Glutamatergic neuron (in vitro differentiated cells): ENCODE measurements around the gene INSIG1. TPM values are rescaled to one million over a fixed set of nuclear protein-coding genes. Genes with fewer than 3 reads are reported as not detected.

ENCODE experiments used
- DNase-seq: peaks from one replicate; pipeline ENCODE4 v3.0.0; 2022
- H3K27ac Mint-ChIP-seq: one replicate; pipeline ENCODE4 v1.8.0; 2020; ENCODE audit warnings: mild to moderate bottlenecking, mixed read lengths, inconsistent platforms; ENCODE audit not compliant: unreplicated experiment
- H3K27me3 Mint-ChIP-seq: one replicate; pipeline ENCODE4 v1.8.0; 2020; ENCODE audit warnings: mild to moderate bottlenecking, moderate library complexity, mixed read lengths, inconsistent platforms; ENCODE audit not compliant: unreplicated experiment
- H3K36me3 Mint-ChIP-seq: one replicate; pipeline ENCODE4 v1.8.0; 2020; ENCODE audit warnings: mild to moderate bottlenecking, mixed read lengths, inconsistent platforms; ENCODE audit not compliant: unreplicated experiment
- H3K4me1 Mint-ChIP-seq: one replicate; pipeline ENCODE4 v1.8.0; 2020; ENCODE audit warnings: mild to moderate bottlenecking, low read depth, mixed read lengths, inconsistent platforms; ENCODE audit not compliant: unreplicated experiment
- H3K4me3 Mint-ChIP-seq: one replicate; pipeline ENCODE4 v1.8.0; 2020; ENCODE audit warnings: mild to moderate bottlenecking, mixed read lengths, inconsistent platforms; ENCODE audit not compliant: unreplicated experiment
- H3K9me3 Mint-ChIP-seq: one replicate; pipeline ENCODE4 v1.8.0; 2020; ENCODE audit warnings: mild to moderate bottlenecking, moderate library complexity, mixed read lengths, inconsistent platforms; ENCODE audit not compliant: unreplicated experiment
- CTCF ChIP-seq: fragments of 200-600 bp; sonication (generic); IDR thresholded peaks from one replicate; pipeline ENCODE4 v1.5.0; 2021; ENCODE audit not compliant: partially characterized antibody, unreplicated experiment
- total RNA-seq: library from RNA; stranded (reverse); fragmentation: NEBNext Ultra II Directional; extraction: Animal tissue kit (Norgen Biotek cat#: 25700); gene quantifications from one replicate; pipeline ENCODE4 v1.2.1, GENCODE V29; 2021; ENCODE audit not compliant: unreplicated experiment

The INSIG1 gene
- total RNA-seq, 1 donor from 2014 or later = 95.2 TPM

GRCh38 chr7:155358948-155359712 lies 61.5 kb downstream of the INSIG1 start:
- no peak overlapping the region for H3K4me3 Mint-ChIP-seq
- H3K27ac Mint-ChIP-seq = no peak overlapping the region
- no peaks in the 10 kb centered on the region for H3K36me3 Mint-ChIP-seq
- peaks cover 11% of the 10 kb centered on the region for H3K4me1 Mint-ChIP-seq
- peaks cover 12% of the 10 kb centered on the region for H3K27me3 Mint-ChIP-seq
- H3K9me3 Mint-ChIP-seq = peaks cover 10% of the 10 kb centered on the region
- TF ChIP-seq CTCF = no peak
- peak; percentile 6 for DNase-seq

Other genes with a start within 250 kb of the INSIG1 start
- gene HTR5A, start 227.6 kb upstream of the INSIG1 start, total RNA-seq = 0.20 TPM
- 0.20 TPM for gene EN2, start 160.3 kb downstream of the INSIG1 start, total RNA-seq
- not detected for gene CNPY1, start 248.7 kb downstream of the INSIG1 start, total RNA-seq